ENCODE data around the gene DTNA.
"Not testable (repeated sequence)": the region's sequence is repeated elsewhere in the genome, so short reads cannot be mapped to it uniquely, and the experiment has no call there.

The DTNA gene

GRCh38 chr18:34726286-34727004, 16.3 kb downstream of the DTNA start:
- no peak for DNase-seq

DNA sequence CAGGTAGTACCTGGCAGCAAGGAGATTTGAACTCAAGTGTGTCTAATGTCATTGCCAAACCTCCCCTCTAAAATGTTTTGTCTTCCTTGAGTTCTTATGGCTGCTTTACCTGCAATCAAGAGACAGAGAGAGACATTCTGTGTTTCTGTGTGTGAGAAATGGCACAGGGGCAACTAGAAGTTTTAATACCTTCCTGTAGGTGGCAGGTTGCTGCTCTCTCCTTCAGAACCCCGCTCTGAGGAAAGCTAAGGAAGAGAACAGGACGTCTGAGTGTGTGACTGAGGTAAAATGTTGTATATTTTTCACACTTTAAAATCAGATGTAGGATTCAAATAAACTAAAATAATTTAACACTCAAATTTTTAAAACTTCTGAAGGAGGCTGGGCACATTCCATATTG, 19.2 kb downstream of the DTNA start:
- no peak for DNase-seq

- peak; percentile 26 for DNase-seq
Measured at GRCh38 chr18:34729740-34730355, 19.8 kb downstream of the DTNA start.

DNA sequence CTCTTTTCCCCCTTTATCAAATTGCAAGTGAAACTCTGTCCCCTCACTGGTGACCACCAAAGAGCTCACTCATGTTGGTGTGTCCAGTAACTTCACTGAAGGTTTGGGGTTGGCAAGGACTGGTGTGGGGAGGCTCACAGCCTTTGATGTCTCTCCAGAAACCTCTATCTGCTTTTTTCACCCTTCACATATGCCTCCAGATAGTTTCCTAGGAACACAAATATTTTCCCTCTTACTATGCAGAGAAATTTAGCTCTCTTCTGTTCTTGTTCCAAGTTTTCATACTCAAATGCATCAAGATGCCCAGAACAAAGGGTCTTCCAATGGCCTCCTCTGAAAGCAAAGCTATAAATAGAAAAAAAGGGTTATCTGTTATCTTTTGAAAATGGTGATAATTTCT, 20.7 kb downstream of the DTNA start:
- no peak for DNase-seq

DNA sequence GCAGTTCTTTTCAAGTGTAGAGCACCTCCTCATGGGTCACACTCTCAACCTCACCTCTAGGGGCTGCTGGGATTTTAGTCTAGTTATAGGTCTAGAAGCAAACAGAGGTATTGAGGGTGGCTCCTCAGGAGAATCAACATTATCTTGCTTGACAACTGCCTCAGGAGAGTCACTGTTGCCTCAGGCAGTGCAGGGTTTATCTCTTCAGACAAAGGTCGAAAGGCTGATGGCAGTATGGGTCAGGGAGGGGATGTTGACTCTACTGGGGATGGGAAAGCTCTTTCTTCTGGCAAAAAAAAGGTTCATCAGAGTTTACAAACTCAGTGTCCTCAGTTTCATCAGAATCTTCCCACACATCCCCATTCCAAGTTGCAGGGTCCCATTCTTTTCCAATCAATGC, 24.0 kb downstream of the DTNA start:
- DNase-seq = no peak

GRCh38 chr18:34734526-34734925, 24.4 kb downstream of the DTNA start:
- not testable (repeated sequence) for DNase-seq

DNA sequence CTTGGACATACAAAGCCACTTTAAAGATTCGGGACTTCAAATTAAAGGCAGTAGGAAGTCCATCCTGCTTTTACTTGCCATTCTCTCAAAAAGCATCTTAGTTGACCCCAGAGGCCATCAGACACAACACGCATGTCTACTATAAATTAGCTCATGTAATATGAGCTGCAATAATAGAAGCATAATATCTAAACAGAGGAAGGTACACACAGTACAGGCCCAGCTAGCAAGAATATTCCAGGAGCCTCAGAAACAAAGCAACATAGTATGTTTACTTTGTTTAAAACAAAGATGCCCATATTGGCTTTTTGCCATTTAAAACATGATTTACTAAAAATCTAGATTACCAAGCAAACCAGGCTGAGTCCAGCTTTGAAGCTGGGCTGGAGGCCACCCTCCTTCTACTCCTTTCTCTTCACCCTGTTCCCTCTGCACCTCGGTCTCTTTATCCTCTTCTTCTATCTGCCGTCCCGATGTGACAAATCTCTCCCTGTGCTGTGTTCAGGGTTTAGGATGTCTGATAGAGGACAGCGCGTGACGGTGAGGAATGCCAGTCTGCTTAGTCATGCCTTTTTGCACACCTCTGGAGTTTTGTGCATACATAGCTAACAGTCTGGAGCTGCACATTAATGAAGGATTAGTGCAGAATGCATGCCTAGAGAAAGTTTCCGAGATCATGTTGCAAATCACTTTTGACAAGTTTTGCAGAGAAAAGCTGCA, 28.2 kb downstream of the DTNA start:
- DNase-seq = no peak

- no peak for DNase-seq
Measured at GRCh38 chr18:34740101-34740500, 30.0 kb downstream of the DTNA start.

GRCh38 chr18:34740724-34741123, 30.6 kb downstream of the DTNA start:
- DNase-seq = no peak

GRCh38 chr18:34741401-34741800, 31.3 kb downstream of the DTNA start:
- no peak for DNase-seq

- DNase-seq = peak; percentile 84
Measured at GRCh38 chr18:34742891-34743341, 32.8 kb downstream of the DTNA start.

GRCh38 chr18:34744569-34744968, 34.5 kb downstream of the DTNA start:
- no peak for DNase-seq

DNA sequence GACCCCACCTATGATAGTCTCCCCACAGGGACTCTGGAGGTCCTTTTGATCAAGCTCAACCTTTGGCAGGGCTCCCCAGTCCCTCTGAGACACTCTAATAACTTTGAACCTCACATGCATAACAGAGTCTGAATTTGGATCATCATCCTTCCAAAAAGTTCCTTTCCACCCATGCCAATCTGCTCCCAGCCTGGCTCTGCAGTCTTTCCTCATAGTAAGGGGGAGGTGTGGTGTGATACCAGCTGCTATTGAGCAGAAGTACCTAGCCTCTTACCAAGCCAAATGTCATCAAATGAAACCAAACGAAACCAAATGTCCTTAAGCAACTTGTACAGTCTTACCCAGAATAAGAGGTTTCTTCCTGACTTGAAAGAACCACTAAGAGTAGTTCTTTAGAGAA, 36.5 kb downstream of the DTNA start:
- no peak for DNase-seq

- no peak for DNase-seq
Measured at GRCh38 chr18:34749721-34750120, 39.6 kb downstream of the DTNA start.

GRCh38 chr18:34752056-34752455, 42.0 kb downstream of the DTNA start:
- DNase-seq = no peak

DNA sequence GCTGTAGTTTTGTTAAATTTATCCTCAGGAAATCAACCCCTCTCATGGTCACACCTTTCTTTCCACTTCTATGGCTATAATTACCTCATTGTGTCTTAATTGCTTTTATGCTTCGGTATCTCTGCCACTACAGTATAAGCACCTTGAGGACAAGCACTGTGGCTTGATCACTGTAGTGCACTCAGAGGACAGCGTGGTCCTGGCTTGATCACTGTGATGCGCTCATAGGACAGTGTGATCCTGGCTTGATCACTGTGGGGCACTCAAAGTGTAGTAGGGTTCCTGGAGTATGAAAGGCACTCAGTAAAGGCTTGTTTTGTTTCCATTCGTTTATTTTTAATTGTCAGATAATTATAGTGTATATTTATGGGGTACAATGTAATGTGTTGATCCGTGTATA, 44.2 kb downstream of the DTNA start:
- no peak for DNase-seq

GRCh38 chr18:34757666-34758065, 47.6 kb downstream of the DTNA start:
- DNase-seq = no peak

DNA sequence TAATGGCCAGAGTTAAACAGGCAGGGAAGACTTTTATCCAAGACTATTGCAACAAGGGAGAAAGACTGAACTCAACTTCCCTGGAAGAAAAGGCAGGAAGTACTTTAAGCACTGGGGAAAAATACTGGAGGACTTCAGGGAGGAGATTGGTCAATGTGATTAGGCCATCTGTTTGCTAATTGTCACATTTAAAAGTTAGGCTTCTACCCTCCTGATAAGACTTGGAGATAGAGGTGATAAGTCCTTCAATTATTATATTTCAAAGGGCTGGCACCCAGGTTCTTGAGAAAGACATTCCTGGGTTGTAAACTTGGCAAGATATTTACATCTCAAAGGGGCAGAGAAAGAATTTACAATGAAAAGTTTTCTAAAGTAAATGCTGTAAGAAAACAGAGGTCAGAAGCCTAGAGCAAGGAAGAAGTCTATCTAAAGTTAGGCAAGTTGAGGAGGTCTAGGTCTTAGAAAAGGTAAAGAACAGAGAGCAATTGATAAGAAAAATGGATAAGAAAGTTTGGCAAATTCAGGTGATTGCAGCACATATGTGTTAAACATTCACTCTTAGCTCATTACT, 48.4 kb downstream of the DTNA start:
- no peak for DNase-seq

DNA sequence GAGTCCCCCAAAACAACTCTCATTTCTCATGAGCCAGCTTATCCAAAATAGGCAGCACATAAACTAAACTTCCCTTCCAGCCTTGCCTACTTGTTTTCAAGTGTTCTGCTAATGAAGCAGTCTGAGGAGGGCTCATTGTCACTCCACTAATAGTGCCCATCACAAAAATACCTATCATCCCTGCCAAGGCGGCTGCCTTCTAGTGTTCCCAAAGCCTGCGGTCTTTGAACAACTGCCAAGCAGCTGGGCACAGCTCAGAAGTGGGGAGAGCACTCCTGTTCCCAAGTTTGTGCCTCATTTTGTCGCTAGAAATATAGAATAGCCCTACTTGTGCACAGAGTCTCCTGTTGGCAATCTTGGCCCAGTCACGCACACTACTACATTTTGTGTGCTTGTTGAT, 50.3 kb downstream of the DTNA start:
- DNase-seq = peak; percentile 58

- DNase-seq = no peak
Measured at GRCh38 chr18:34764451-34764850, 54.4 kb downstream of the DTNA start.

GRCh38 chr18:34767601-34768027, 57.5 kb downstream of the DTNA start:
- DNase-seq = no peak

- no peak for DNase-seq
Measured at GRCh38 chr18:34771958-34772357, 61.9 kb downstream of the DTNA start.

DNA sequence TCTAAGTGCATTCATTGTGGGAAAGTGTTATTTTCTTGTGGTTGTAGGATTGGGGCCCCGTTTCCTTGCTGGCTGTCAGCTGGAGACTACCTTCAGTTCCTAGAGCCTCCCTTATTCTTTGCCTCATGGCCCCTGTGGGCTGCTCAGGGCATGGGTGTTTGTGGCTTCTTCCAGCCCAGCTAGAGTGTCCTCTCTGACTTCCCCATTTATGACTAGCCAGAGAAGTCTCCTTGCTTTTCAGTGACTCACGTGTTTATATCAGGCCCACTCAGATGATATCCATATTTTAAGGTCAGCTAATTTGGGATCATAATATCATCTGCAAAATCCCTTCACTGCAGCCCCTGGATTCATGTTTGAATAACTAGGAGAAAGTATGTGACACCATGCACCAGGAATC, 62.8 kb downstream of the DTNA start:
- DNase-seq = no peak

DNA sequence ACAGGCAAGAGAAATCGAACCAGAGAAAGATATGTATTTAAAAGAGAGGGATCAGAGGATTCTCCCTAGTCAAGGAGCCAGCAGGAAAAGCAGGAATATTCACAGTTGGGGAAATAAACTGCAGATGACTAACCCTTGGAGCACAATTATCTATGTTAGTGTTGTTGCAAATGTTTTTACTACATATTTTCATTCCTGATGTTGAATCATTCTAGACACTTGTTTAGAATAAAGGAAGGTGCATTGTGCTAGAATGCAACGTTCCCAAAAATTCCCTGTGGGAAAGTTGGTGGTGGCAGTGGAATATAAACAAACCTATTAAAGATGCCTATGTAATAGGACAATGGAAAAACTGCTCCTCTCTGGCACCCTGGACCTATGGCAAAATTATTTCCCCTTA, 63.3 kb downstream of the DTNA start:
- DNase-seq = no peak

All from midbrain (tissue), 1 donor.